Ishikawa (cell line): ENCODE measurements around the gene GPATCH1.
A peak's percentile ranks its signal among the peaks of the same experiment; 100 is the strongest.

Experiments used
- CEBPB ChIP-seq: IDR thresholded peaks from 2 replicates; pipeline ENCODE4 v1.6.1; 2012
- CREB1 ChIP-seq: IDR thresholded peaks from 2 replicates; pipeline ENCODE4 v1.6.1; 2012; ENCODE audit warnings: low read depth
- EGR1 ChIP-seq: IDR thresholded peaks from 2 replicates; pipeline ENCODE4 v1.6.1; 2012
- EP300 ChIP-seq: IDR thresholded peaks from 2 replicates; pipeline ENCODE4 v1.6.1; 2012; ENCODE audit warnings: borderline replicate concordance
- FOXM1 ChIP-seq: IDR thresholded peaks from 2 replicates; pipeline ENCODE4 v1.6.1; 2012; ENCODE audit warnings: low read depth, borderline replicate concordance
- NFIC ChIP-seq: IDR thresholded peaks from 2 replicates; pipeline ENCODE4 v1.6.1; 2012
- RAD21 ChIP-seq: IDR thresholded peaks from 2 replicates; pipeline ENCODE4 v1.6.1; 2012; ENCODE audit warnings: low read depth
- TAF1 ChIP-seq: IDR thresholded peaks from 2 replicates; pipeline ENCODE4 v1.6.1; 2012; ENCODE audit warnings: low read depth, mild to moderate bottlenecking
- TCF12 ChIP-seq: IDR thresholded peaks from 2 replicates; pipeline ENCODE4 v1.6.1; 2012; ENCODE audit warnings: low read depth
- TEAD4 ChIP-seq: IDR thresholded peaks from 2 replicates; pipeline ENCODE4 v1.6.1; 2012
- USF1 ChIP-seq: IDR thresholded peaks from 2 replicates; pipeline ENCODE4 v1.6.1; 2012
- YY1 ChIP-seq: IDR thresholded peaks from 2 replicates; pipeline ENCODE4 v1.6.1; 2012; ENCODE audit warnings: low read depth
- ZBTB7A ChIP-seq: IDR thresholded peaks from 2 replicates; pipeline ENCODE4 v1.6.1; 2012; ENCODE audit warnings: low read depth
- TF ChIP-seq, protein P1 (sequence below): IDR thresholded peaks from 2 replicates; pipeline ENCODE4 v1.6.1; 2012
- TF ChIP-seq, protein P2 (sequence below): IDR thresholded peaks from 2 replicates; pipeline ENCODE4 v1.6.1; 2012; ENCODE audit warnings: low read depth, mild to moderate bottlenecking

The GPATCH1 gene

DNA sequence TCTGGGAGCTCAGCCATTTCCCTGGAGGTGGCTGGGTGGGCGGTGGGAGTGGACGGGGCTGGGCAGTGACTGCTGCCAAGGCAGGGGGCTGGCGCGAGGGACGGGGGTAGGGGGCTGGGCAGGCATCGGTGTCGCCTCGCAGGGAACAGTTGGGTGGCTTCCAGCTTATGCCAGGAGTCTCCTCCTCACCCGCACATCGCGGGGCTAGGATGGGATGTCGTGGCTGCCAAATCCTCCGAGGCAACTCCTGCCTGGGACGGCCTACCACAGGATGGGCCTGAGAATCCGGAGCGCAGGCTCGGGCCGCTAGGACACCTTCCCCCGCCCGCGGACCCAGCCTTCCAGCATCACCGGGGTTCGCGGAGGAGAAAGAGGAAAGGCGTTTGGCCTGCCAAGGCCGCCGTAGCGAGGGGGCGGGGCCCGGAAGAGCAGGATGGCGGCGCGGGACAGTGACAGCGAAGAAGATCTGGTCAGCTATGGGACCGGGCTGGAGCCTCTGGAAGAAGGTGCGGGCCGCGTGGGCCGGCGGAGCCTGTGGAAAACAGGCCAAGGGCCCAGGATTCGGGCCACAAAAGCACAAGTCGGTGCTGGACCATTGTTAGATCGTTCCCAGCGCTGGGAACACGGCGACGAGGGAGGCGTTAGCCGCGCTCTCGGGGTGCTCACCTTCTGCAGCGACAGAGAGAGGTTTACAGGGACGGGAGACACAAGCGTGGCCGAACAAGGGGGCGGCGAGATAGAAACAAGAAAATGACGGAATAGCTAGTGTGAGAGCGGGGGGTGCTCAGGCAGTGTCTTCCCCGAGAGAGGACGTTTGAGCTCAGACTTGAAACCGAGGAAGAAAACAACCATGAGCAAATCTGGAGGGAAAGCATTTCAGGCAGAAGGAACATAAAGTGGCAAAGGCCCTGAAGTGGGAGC is at the start of gene GPATCH1:
Gene GPATCH1, plus strand, starts transcription at position 421 of the 921 bp plus-strand sequence. Its CDS starts 13 bp downstream, at position 434.
- TF ChIP-seq, protein P1, sequence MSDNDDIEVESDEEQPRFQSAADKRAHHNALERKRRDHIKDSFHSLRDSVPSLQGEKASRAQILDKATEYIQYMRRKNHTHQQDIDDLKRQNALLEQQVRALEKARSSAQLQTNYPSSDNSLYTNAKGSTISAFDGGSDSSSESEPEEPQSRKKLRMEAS: peak; percentile 64
- TF ChIP-seq TAF1 (peak; percentile 92), EP300 (peak; percentile 29; the same call in 1 of the 2 replicates), FOXM1 (no peak), TEAD4 (no peak; the same call in none of the 2 replicates), CREB1 (no peak), EGR1 (no peak), YY1 (peak; percentile 92), CEBPB (no peak), ZBTB7A (peak; percentile 47; the same call in 1 of the 2 replicates), RAD21 (no peak; the same call in 1 of the 2 replicates), USF1 (no peak), TCF12 (peak; percentile 75; the same call in 1 of the 2 replicates), NFIC (peak; percentile 23; the same call in 1 of the 2 replicates)
- TF ChIP-seq, protein P2, sequence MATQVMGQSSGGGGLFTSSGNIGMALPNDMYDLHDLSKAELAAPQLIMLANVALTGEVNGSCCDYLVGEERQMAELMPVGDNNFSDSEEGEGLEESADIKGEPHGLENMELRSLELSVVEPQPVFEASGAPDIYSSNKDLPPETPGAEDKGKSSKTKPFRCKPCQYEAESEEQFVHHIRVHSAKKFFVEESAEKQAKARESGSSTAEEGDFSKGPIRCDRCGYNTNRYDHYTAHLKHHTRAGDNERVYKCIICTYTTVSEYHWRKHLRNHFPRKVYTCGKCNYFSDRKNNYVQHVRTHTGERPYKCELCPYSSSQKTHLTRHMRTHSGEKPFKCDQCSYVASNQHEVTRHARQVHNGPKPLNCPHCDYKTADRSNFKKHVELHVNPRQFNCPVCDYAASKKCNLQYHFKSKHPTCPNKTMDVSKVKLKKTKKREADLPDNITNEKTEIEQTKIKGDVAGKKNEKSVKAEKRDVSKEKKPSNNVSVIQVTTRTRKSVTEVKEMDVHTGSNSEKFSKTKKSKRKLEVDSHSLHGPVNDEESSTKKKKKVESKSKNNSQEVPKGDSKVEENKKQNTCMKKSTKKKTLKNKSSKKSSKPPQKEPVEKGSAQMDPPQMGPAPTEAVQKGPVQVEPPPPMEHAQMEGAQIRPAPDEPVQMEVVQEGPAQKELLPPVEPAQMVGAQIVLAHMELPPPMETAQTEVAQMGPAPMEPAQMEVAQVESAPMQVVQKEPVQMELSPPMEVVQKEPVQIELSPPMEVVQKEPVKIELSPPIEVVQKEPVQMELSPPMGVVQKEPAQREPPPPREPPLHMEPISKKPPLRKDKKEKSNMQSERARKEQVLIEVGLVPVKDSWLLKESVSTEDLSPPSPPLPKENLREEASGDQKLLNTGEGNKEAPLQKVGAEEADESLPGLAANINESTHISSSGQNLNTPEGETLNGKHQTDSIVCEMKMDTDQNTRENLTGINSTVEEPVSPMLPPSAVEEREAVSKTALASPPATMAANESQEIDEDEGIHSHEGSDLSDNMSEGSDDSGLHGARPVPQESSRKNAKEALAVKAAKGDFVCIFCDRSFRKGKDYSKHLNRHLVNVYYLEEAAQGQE: no peak

DNA sequence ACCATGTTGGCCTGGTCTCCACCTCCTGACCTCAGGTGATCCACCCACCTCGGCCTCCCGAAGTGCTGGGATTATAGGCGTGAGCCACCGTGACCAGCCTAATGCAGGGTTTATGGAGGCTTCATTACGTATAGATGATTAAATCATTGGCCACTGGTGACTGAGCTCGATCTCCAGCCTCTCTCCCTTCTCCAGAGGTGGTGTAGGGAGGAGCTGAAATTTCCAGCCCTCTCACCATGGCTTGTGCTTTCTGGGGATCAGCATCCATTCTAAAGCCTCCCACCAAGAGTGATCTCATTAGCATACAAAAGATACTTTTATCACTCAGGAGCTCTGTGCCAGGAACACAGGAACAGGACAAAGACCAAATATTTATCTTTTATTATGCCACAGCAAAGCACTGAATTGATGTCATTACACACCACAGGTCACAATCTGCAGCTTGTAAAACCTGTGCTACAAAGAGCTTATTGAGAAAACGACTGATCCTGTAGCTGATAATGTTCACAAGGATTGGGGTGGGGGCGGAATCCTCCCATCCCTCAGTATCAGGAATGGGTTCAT is 48.7 kb upstream of the GPATCH1 start:
- TF ChIP-seq, protein P1: no peak
- TF ChIP-seq EGR1: no peak
- TF ChIP-seq USF1: no peak
- no peak for TF ChIP-seq NFIC
- no peak for TF ChIP-seq CREB1
- TF ChIP-seq ZBTB7A: no peak
- TF ChIP-seq TCF12: no peak
- TF ChIP-seq YY1: no peak
- no peak for TF ChIP-seq CEBPB
- no peak for TF ChIP-seq TEAD4
- no peak for TF ChIP-seq TAF1
- TF ChIP-seq EP300: no peak
- TF ChIP-seq, protein P2: no peak
- TF ChIP-seq FOXM1: no peak
- TF ChIP-seq RAD21: no peak

DNA sequence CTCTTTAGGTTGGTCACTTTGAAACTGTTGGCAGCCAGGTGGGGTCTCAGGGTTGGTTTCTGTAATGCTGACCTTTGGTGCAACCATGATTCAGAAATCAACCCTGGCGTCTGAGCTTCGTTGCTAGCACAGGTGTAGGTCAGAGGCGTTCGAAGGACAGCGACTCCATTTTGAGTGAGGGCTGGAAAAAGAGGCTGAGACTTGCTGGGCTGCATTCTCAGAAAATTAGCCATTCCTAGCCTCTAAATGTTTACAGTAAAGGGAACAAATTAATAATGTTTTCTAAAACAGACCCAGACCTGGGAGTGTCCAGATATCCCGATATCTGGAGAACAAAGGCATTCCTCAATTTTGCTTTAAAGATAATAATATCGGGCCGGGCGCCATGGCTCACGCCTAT is 45.5 kb upstream of the GPATCH1 start:
- TF ChIP-seq USF1: no peak
- TF ChIP-seq, protein P2: no peak
- TF ChIP-seq TCF12: no peak
- no peak for TF ChIP-seq CEBPB
- TF ChIP-seq NFIC: no peak
- TF ChIP-seq FOXM1: no peak
- TF ChIP-seq RAD21: no peak
- TF ChIP-seq, protein P1: no peak
- TF ChIP-seq YY1: no peak
